Stimulated activated CD4-positive, alpha-beta T cell treated with anti-CD3 and anti-CD28 coated beads, TNF-alpha, amount 100 ng/mL, for 48 hours (primary cell): ENCODE results near the gene NEDD9.

Source experiments
- DNase-seq, 3 donors: peaks; one replicate each; pipeline ENCODE4 v3.0.0-alpha.2; 2020; ENCODE audit warnings: low read depth in 3 of 3

Gene NEDD9, protein sequence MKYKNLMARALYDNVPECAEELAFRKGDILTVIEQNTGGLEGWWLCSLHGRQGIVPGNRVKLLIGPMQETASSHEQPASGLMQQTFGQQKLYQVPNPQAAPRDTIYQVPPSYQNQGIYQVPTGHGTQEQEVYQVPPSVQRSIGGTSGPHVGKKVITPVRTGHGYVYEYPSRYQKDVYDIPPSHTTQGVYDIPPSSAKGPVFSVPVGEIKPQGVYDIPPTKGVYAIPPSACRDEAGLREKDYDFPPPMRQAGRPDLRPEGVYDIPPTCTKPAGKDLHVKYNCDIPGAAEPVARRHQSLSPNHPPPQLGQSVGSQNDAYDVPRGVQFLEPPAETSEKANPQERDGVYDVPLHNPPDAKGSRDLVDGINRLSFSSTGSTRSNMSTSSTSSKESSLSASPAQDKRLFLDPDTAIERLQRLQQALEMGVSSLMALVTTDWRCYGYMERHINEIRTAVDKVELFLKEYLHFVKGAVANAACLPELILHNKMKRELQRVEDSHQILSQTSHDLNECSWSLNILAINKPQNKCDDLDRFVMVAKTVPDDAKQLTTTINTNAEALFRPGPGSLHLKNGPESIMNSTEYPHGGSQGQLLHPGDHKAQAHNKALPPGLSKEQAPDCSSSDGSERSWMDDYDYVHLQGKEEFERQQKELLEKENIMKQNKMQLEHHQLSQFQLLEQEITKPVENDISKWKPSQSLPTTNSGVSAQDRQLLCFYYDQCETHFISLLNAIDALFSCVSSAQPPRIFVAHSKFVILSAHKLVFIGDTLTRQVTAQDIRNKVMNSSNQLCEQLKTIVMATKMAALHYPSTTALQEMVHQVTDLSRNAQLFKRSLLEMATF

DNA sequence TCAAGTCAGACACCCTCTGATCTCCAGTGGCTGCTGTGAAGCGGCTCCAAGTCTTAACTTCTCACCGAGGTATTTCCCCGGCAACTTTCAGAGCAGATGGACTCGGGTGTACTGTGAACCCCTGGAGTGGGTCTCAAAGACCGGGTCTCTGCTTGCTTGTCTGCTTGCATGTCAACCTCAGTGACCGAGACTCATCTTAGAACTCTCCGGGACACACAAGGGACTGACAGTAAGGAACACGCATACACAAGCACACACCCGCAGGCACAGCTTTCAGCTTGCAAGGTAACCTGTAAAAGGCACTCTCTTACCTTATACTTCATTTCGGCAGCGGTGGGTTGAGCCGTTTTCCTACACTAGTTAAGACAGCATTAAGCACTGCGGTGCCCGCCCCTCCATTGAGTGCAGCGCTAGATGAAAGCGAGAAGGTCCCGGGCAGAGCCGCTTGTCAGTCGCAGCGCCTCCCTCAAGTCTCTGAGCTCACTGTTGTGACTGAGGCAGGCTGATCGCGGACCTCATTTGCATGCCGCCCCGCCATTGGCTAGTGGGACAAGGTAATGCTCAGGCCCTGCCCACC, at the start of gene NEDD9:
TSS of gene NEDD9 (minus strand) at position 476 of the 577 bp plus-strand sequence. CDS start at position 323, 153 bp downstream.
- DNase-seq = peak; percentile 86 to 93 (median 89)

DNA sequence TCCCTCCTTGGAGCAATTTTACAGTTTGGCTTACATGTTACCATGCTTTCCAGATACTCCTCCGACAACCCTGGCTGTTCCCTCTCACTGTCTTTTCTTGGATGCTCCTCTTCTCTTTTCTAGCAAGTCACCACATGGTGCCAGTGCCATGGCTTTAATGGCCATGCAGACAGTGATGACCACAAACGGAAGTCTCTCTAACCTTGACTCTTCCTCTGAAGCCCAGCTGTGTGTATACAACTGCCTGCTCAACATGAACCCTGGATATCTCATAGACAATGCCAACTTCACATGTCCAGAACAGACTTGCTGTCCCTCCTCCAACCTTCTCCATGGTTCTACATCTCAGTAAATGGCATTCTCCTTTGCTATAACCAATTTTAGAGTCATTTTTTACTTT, 49.8 kb upstream of the NEDD9 start:
- DNase-seq = no peak

DNA sequence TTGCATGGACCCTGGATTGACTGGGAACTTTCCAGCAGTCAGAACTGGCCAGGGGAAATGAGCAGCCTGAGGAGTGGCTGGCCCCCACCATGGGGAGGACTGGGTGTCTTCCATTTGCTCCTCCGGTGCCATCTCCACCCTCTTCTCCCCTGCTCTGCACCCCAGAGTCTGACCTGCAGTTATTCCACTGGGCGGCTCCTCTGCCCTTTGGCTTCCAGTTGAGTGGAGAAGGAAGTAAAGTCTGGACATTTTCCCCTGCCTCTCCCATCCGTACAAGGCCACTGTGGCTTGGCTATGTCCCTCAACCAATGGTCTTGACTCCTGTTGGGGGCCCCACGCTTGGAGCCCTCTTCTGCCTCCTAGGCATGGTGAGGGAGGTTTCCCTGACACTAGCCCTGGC, 47.9 kb upstream of the NEDD9 start:
- DNase-seq = no peak

DNA sequence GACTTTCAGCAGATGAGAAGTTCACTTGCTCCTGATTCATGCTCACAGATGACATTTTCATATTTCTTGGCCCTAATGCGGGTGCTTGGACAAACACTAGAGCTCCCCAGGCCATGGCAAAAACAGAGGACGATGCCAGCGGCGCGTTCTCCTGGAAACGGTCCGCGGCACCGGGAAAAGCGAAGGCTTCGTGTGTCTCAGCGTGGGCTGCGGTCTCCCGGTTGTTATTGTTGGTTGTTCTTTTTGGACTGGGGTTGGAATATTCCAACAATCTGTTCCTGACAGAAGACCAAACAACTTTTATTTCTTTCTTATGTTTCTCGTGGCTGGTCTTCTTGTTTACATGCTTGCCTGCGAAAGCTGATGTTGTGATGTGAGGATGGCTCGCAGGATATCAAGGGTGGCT, 46.8 kb upstream of the NEDD9 start:
- DNase-seq = no peak

- DNase-seq = no peak
These were observed 45.7 kb upstream of the NEDD9 start for GRCh38 chr6:11278207-11278559.

GRCh38 chr6:11277275-11278206, 45.1 kb upstream of the NEDD9 start:
- no peak for DNase-seq

DNA sequence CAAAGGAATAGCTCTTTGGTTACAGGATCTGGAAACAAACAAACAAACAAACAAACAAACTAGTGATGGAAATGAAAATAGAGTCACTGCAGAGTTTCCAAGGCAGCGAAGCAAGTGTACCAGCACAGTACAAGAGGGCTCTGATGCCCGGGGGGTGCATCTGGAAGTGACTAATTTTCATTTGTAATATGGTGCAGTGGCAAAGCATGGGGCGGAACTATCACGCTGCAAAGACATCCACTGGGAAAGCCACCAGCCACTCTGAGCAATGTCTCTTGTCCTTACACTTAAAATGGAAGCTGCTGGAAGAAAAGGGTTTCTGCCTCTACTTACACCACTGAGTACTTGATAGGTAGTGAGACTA, 44.4 kb upstream of the NEDD9 start:
- no peak for DNase-seq

DNA sequence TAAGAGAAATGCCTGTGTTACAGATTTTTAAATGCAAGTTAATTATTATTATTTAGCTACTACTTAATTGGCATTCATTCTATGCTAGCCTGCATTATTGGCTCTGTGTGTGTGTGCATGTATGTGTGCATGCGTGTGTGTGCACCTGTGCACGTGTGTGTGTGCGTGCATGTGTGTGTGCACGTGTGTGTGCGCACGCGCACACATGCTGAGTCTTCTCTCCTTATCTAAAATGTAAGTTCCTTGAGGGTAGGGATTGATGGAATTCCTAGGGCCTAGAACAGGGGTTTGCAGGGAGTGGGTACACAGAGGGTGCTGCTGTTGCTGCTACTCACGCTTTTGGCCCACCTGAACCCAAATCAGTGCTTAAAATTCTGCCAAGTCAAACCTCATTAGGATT, 43.8 kb upstream of the NEDD9 start:
- no peak for DNase-seq

- no peak for DNase-seq
These were observed 43.1 kb upstream of the NEDD9 start for GRCh38 chr6:11275598-11275997.

DNA sequence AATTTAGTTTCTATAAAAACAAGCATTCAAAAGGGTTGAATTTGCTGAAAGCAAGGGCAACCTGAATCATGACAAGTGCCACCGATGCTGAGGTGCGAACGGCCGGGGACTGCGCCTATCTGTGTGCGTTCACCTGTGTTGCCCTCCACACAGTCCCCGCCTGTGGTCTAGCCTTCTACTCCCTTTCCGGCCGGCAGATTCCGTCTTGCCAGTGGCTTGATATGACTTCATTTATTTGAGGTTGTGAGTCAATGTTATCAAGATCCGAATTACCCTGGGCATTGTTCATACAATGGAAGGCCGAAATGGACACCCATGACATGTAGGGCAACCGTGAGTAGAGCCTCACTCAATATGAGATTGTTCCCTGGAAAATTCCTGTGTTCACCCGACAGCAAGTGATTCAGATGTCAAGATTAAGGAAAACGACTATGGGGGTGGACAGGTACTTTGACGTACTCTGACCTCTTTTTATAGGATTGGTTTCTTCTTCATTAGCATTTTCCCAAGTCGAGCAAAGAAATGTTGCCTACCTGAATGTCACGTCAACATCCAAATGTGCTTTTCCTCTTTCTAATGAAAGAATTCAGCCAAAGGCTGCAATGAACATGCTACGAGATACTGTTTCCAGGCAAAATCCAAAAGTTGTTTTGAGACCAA, 41.1 kb upstream of the NEDD9 start:
- DNase-seq = no peak

GRCh38 chr6:11272491-11273192, 40.2 kb upstream of the NEDD9 start:
- no peak for DNase-seq

DNA sequence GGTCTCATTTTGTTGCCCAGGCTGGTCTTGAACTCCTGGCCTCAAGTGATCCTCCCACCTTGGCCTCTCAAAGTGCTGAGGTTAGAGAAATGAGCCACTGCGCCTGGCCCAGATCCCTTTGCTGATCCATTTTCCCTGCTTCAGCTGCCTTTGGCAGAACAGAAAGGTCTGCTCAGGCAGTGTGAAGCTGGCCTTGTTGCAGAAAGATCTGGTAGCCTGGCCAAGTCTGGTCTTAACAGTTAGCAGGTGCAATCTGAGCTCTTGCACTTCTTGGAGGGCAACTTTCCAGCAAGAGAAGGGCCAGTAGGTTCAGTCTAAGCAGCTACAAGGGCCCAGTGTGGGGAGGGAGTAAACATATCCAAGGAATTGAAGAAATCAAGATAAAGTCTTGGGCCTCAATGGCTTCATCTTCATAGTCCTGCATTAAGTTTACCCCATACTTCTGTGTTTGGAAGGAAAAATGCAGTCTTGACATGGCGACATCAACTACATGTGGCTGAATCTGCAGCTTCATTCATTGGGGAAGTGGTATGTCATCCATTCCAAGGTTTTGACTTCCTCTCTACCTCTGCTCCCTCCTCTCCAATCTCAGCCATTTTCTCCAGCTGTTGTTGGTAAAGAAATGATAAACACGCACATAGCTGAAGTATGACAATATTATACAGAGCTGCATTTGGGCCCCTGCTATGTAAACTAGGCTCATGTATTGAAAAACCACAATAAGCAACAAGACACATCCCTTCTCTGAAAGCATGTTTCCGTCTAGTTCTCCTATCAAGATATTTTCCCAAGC, 39.0 kb upstream of the NEDD9 start:
- no peak for DNase-seq

- no peak for DNase-seq
These were observed 37.9 kb upstream of the NEDD9 start for GRCh38 chr6:11270030-11271027.

DNA sequence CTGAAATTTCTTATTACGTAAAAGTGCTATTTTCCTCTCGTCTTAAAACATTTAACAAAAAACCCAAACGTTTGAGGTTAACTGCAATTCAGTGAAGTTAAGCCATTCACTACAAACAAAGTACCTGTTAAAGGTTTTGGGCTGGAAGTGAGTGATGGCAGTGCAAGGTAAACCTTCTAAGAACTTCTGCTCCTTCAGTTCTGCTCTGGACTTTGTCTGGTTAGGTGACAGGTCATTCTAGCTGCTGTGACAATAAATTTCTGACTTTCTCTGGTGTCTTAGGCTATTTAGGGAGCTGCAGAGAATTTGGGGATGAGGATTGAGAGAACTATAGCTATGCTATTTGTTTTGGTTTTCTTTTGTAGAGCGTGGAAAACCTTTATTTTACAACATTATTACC, 36.5 kb upstream of the NEDD9 start:
- DNase-seq = no peak

GRCh38 chr6:11266926-11267325, 34.5 kb upstream of the NEDD9 start:
- no peak for DNase-seq

- DNase-seq = no peak
These were observed 33.5 kb upstream of the NEDD9 start for GRCh38 chr6:11265932-11266331.

DNA sequence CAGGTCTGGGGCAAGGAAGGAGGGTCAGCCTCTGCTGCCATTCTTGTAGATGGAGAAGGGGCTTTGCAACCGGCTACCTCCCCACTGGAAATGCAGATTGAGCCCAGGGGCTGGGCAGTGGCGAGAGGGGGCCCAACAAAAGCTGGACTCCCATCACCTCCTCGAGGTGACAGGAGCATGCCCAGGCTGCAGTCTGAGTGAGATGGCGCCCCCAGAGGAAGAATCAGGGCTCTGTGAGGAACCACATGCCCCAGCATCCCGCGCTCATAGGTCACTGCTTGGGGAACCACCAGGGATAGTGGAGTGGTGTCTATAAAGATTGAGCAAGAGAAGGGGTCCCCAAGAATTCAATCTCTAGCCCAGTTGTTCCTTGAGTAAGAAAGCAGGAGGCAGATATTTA, 31.6 kb upstream of the NEDD9 start:
- DNase-seq = no peak

GRCh38 chr6:11263291-11263775, 30.9 kb upstream of the NEDD9 start:
- DNase-seq = no peak
